CD4-positive, alpha-beta T cell treated with Interleukin-17A for 1 hour (primary cell): Measurements from ENCODE around the gene GORAB.

Experiments used
- DNase-seq: peaks from one replicate; pipeline ENCODE4 v3.0.0-alpha.2; 2020

The GORAB gene

DNA sequence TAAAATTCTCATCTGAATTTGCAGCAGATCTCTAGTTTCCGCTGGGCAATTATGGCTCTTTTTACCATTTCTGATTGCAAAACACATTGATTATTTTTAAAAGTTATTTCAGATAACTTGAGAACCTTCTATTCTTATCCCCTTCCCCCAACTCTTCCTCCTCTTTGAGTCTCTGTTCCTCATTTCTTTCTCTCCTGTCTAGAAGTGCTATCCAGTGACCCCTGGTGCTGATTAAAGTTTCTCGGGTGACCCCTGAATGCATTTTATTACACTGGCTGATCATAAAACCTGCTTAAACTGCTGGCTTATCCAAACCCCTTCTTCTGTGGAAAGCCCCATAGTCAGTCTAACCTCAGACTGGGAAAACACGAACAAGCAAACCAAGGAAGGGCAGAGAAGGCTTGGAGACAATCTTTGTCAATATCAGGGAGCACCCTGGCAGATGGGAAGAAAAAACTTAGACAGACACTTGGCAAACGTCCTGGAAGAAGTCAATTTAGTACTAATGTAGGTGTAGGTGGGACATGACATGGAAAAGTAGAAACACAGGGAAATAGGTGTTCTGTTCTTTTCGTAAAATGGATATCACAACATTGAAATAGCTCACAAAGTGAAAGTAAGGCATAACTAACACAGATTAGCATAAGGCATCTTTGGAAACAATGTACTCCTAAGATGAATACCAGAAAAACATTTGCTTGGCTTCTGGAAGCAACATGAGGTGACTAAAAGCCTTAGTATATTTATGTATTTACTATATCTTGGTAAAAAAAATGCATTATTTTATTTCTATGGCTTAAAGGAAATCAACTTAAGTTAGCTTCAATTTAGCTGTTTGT lies 61.4 kb downstream of the GORAB start:
- DNase-seq: no peak

DNA sequence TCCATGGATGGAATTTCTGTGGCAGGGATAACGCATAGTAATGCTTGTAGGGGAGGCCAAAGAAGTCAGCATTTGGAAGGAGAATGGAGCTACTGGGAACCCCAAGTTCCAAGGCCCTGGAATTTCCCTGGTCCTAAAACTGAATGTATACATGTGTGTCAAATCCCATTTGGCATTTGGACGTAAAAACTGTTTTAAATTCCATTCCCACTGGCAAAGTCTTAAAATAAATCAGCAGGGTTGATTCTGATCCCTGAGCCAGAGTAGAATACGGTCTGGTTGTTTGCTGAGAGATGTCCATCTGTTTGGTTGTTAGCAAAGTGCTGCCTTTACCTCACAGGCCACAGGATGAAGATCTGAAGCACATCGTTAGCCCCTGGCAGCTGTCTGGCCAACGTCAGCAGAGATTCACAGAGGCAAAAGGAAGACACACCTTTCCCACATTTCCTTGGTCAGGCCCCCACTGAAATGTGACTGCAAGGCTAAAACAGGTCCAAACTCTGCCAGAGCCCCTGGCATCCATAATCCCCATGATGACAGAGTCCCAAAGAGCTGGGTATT lies 62.2 kb downstream of the GORAB start:
- DNase-seq: no peak

DNA sequence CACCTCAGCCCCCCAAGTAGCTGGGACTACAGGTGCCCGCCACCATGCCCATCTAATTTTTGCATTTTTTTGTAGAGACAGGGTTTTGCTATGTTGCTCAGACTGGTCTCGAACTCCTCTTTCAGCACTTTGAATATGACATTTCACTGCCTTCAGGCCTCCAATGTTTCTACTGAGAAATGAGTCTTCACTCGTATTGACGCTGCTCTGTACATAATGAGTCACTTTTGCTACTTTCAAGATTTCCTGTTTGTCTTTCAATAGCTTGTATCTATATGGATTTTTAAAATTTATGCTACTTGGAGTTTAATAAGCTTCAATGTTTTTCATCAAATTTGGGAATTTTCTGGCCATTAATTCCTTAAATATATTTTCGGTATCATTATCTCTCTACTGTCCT lies 64.7 kb downstream of the GORAB start:
- no peak for DNase-seq

DNA sequence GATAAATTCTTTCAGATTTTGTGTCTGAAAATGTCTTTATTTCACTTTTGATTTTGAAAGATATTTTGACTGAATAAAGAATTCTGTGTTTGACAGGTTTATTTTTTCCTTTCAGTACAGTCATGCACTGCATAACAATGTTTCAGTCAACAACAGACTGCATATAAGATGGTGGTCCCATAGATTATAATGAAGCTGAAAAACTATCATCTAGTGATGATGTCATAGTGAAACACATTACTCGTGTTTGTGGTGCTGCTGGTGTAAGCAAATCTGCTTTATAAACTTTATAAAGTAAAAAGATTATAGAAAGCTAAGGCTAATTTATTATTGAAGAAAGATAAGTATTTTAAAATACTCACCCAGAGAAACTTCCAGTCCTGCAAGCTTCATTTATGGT lies 66.7 kb downstream of the GORAB start:
- DNase-seq: no peak

DNA sequence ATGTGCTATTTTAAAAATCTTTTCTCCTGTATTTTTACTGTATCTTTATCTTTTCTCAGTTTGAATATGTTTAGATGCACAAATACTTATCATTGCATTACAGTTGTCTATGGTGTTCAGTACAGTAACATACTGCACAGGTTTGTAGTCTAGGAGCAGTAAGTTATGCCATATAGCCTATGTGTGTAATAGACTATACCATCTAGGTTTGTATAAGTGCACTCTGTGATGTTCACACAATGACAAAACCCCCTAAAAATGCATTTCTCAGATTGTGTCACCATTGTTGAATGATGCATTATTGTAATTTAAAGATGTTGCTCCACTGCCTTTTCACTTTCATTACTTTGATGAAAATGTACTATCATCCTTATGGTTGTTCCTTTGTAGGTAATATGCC lies 67.1 kb downstream of the GORAB start:
- DNase-seq: no peak

DNA sequence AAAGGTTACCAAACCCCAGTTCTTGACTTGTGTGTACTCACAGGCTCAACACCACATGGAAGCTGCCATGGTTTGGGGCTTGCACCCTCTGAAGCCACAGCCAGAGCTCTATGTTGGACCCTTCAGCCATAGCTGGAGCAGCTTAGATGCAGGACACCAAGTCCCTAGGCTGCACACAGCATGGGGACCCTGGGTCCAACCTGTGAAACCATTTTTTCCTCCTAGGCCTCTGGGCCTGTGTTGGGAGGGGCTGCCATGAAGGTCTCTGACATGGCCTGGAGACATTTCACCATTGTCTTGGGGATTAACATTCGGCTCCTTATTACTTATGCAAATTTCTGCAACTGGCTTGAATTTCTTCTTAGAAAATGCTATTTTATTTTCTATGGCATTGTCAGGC lies 69.9 kb downstream of the GORAB start:
- no peak for DNase-seq
